Stimulated activated CD8-positive, alpha-beta memory T cell treated with anti-CD3 and anti-CD28 coated beads, Interleukin-7, amount 100 ng/mL, for 4 hours (primary cell): ENCODE data around the gene SNN.

Source experiments
- DNase-seq, 2 donors: peaks; one replicate each; pipeline ENCODE4 v3.0.0-alpha.2; 2020; ENCODE audit warnings: low read depth in 2 of 2

Gene SNN

GRCh38 chr16:11635113-11635652, 33.1 kb upstream of the SNN start:
- DNase-seq = no peak

DNA sequence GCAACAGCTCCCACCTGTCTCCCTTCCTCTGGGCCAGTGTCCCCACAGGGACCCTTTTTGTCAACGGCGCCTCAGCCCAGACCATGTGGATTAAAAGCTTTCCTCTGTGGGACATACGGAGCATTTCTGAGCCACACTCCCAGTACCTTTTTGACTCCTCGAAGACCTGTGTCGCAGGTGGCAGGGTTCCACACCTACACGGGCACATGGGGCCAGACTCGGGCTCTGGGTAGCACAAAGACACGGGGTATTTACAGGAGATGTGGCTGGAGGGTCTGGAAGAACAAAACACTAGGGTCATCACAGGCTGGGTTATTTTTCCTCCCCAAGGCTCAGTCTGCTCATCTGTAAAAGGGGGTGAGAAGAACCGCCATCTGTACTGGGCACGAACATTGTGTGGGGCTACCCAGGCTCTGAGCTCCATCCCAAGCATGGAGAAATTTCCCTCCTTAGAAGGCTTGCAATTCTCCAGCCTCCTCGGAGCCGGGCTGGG, 32.5 kb upstream of the SNN start:
- no peak for DNase-seq

DNA sequence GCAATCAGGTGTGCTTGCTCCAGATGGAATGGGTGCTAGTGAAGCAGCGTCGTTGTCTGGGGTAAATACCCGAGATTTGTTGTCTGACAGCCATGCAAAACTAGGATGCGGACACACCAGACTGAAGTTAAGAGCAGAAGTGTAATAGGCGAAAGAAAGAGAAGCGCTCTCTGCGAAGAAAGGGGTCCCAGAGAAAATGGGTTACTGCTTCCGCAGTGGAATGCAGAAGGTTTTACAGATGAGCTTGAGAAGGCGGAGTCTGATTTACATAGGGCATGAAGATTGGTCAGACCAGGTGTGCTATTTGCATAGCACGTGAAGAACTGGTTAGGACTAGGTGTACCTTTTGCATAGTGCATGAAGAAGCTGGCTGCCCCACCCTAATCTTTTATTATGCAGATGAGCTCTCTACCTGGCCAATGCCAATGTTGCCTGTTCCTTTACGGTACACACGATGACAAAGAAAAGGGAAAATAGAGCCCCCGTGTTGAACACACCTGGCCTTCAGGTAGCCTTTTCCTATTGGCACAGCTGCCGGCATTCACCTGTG, 32.0 kb upstream of the SNN start:
- DNase-seq = no peak

- DNase-seq = no peak
These were observed 30.9 kb upstream of the SNN start for GRCh38 chr16:11637320-11637719.

DNA sequence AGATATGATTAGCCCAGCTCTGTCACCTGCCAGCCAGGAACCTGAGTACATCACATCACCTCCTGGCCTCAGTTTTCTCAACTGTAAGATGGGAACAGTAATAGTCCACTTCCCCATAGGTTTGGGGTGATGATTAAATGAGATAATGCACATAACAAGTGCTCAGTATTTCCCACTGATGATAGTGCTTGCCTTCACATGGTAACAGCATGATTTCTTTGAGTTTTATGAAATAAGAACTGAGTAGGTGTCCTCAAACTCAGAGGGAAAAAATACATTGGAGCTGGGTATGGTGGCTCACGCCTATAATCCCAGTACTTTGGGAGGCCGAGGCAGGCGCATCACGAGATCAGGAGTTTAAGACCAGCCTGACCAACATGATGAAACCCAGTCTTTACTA, 30.1 kb upstream of the SNN start:
- no peak for DNase-seq

GRCh38 chr16:11639008-11639562, 29.2 kb upstream of the SNN start:
- DNase-seq = no peak

GRCh38 chr16:11639925-11640899, 28.0 kb upstream of the SNN start:
- no peak for DNase-seq

DNA sequence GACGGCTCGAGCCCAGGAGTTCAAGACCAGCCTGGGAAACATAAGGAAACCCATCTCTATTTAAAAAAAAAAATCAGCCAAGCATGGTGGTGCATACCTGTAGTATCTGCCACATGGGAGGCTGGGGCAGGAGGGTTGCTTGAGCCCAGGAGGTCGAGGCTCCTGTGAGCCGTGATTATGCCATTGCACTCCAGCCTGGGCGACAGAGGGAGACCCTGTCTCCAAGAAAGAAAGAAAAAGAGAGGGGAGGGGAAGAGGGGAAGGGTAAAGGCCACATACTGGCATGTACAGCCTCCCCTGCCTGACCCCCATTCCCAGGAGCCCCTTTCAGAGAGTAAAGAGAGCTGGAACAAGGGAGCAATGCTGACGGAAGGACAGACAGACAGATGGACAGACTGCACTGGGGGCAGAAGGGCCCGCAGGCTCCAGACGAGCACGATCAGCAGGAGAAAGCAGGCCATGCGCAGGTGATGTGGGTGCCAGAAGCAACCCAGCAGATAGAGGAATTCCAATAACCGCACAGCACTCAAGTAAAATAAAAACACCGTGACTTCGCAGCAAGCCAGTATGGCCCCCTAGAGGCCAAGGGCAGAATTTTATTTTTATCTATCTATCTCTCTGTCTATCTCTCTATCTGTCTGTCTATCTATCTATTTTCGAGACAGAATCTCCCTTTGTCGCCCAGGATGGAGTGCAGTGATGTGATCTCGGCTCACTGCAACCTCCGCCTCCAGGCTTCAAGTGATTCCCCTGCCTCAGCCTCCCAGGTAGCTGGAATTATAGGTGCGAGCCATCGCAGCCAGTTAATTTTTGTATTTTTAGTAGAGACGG, 27.1 kb upstream of the SNN start:
- DNase-seq = no peak

DNA sequence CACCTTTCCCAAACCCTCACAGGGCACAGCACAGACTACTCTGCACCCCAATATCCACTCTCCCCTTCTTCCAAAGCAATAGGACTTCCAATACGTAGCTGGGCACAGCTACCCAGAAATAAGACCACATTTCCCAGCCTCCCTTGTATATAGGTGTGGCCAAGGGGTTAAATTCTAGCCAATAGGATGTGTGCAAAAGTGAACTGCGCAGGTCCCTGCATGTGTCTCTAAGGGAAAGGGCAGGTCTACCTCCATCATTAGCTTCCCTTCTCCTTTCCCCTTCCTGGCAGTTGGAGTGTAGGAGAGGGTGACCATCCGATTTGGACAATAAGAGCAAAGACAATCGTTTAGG, 25.5 kb upstream of the SNN start:
- no peak for DNase-seq

GRCh38 chr16:11649276-11649675, 19.0 kb upstream of the SNN start:
- DNase-seq = no peak

- DNase-seq = no peak
These were observed 17.3 kb upstream of the SNN start for GRCh38 chr16:11650641-11651591.

DNA sequence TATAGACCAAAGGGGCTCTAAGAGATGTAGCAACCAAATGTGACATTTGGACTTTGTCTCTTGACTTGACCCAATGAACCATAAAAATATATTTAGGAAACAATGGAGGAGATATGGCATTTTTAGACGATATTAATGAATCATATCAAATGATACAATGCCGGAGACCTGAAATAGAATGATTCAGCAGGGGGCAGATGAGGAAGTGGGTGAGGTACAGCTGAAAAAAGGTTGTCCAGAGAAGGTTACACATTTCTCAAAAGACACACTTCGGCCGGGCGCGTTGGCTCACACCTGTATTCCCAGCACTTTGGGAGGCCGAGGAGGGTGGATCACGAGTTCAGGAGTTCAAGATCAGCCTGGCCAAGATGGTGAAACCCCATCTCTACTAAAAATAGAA, 16.5 kb upstream of the SNN start:
- DNase-seq = no peak

DNA sequence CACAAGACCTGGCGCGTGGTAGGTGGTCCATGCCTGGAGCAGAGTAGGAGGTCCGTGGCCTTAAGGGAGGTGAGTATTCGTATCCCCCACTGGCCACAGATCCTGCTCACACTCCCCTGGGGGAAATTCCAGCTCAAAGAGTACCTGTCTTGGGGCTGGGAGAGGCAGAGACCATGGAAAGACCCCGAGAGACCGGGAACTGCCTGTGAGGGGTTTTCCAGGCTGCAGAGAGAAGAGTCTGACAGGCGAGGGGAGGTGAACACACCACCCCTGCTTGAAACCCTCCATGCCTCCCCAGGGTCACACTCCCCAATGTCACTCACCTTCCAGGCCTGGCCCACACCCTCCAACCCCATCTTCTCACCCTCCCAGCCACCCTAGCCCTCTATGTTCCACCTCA, 12.6 kb upstream of the SNN start:
- DNase-seq = no peak

GRCh38 chr16:11657556-11657955, 10.7 kb upstream of the SNN start:
- DNase-seq = no peak

DNA sequence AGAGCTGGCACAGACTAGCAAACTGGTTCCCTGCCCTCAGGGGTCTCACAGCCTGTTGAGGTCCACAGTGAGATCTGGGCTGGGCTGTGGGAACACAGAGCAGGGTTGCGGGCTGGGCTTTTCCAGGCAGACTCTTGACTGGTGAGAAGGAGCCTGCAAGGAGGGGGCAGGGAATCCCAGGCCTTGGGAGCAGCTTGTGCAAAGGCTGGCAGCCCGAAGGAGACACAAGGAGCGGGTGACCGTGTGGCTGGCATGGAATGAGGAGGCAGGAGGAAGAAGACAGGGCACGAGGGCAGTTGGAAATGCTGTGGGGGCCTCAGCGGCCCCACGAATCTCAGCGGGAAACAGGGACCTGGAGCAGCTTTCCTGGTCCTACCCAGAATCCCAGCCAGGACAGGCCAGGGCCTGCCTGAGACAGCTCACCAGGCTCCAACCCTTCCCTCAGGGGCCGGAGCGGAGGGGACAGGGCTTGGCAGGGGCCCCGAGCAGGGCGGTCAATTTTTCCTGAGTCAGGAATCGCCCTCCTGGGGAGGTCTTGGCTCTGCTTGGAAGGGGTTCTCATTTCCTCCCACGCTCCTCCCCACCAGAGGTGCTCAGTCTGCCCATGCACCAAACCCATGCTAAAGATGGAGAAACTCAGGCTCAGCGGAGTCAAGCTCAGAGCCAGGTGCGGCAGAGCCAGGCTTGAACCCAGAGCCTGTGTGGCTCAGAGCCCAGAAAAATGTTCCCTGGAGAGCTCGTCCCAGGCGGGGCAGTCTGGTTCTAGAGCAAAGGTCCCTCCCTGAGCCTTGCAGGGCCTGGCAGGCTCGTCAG, 9.2 kb upstream of the SNN start:
- no peak for DNase-seq

GRCh38 chr16:11660565-11660964, 7.7 kb upstream of the SNN start:
- no peak for DNase-seq

GRCh38 chr16:11662582-11662981, 5.7 kb upstream of the SNN start:
- no peak for DNase-seq

GRCh38 chr16:11665071-11665491, 3.2 kb upstream of the SNN start:
- no peak for DNase-seq

GRCh38 chr16:11666103-11667055, 1.9 kb upstream of the SNN start:
- DNase-seq = no peak
